Brain microvascular endothelial cell (primary cell): ENCODE results near the gene LMBR1.
"Not testable (repeated sequence)": the region's sequence is repeated elsewhere in the genome, so short reads cannot be mapped to it uniquely, and the experiment has no call there.

Source experiments
- DNase-seq: peaks from one replicate; pipeline ENCODE4 v3.0.0-alpha.2; 2020
- H3K27ac ChIP-seq: fragments of 250-450 bp; sonication (Bioruptor Pico); 2 replicates; pipeline ENCODE4 v1.5.1; 2020; ENCODE audit warnings: mild to moderate bottlenecking, moderate library complexity
- H3K27me3 ChIP-seq: fragments of 250-450 bp; sonication (Bioruptor Pico); replicated peaks from 2 replicates; pipeline ENCODE4 v1.5.1; 2020; ENCODE audit warnings: mild to moderate bottlenecking
- H3K36me3 ChIP-seq: fragments of 250-450 bp; sonication (Bioruptor Pico); replicated peaks from 2 replicates; pipeline ENCODE4 v1.5.1; 2020; ENCODE audit warnings: mild to moderate bottlenecking
- H3K4me3 ChIP-seq: 2 replicates; pipeline ENCODE4 v1.5.1; 2011; ENCODE audit warnings: low read depth, mild to moderate bottlenecking, control low read depth, low read length, moderate library complexity
- CTCF ChIP-seq: IDR thresholded peaks from 2 replicates; pipeline ENCODE4 v1.5.1; 2011; ENCODE audit warnings: low read depth, mild to moderate bottlenecking, moderate library complexity, low read length, control low read depth, inconsistent platforms; ENCODE audit errors: missing control alignments
- in situ Hi-C: cut with HindIII; loops from 2 replicates; pipeline ENCODE4 v1.10.0; 2017; ENCODE audit warnings: low sequenced_read_pairs, low pct_ligation_motif_present

LMBR1 gene

DNA sequence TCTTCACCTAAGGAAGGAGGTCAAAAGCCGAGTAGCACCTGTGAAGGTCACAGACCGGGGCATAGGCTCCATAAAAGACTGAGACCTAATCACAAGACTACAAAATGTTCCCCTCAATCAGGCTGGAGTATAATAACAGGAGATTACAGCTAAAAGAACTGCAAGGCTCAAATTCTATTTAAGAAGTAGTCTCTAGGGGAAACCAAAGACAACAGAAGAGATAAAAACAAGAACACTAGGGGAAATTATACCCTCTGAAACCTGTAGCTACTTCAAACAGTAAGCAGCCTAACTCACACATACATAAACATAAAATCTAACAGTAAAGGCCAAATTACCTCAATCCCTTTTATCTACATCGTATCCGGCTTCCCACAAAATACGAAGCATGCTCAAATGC is 38.3 kb downstream of the LMBR1 start:
- H3K4me3 ChIP-seq: no peak overlapping the region
- H3K27ac ChIP-seq: no peak overlapping the region
- DNase-seq: no peak
- H3K36me3 ChIP-seq: no peaks in the 10 kb centered on the region
- in situ Hi-C loops: no loop called here
- H3K27me3 ChIP-seq: no peaks in the 10 kb centered on the region
- no peak for TF ChIP-seq CTCF

GRCh38 chr7:156848979-156849378 is 44.0 kb downstream of the LMBR1 start:
- no peaks in the 10 kb centered on the region for H3K27me3 ChIP-seq
- no peak overlapping the region for H3K27ac ChIP-seq
- in situ Hi-C loops: no loop called here
- H3K36me3 ChIP-seq: no peaks in the 10 kb centered on the region
- H3K4me3 ChIP-seq: no peak overlapping the region
- no peak for DNase-seq
- TF ChIP-seq CTCF: no peak

- Histone ChIP-seq H3K27ac (no peak overlapping the region), H3K27me3 (no peaks in the 10 kb centered on the region), H3K36me3 (no peaks in the 10 kb centered on the region), H3K4me3 (no peak overlapping the region)
- no peak for DNase-seq
- in situ Hi-C loops: no loop called here
- no peak for TF ChIP-seq CTCF
These were observed 47.4 kb downstream of the LMBR1 start for GRCh38 chr7:156845379-156846101.

- H3K4me3 ChIP-seq, DNase-seq, H3K27ac ChIP-seq, H3K27me3 ChIP-seq, in situ Hi-C loops, H3K36me3 ChIP-seq: not testable (repeated sequence)
These were observed 49.4 kb downstream of the LMBR1 start for GRCh38 chr7:156843582-156843981.

- no peak overlapping the region for H3K27ac ChIP-seq
- DNase-seq: no peak
- no peaks in the 10 kb centered on the region for H3K27me3 ChIP-seq
- H3K4me3 ChIP-seq: no peak overlapping the region
- TF ChIP-seq CTCF: no peak
- in situ Hi-C loops: no loop called here
- no peaks in the 10 kb centered on the region for H3K36me3 ChIP-seq
These were observed 49.8 kb downstream of the LMBR1 start for GRCh38 chr7:156843157-156843556.

DNA sequence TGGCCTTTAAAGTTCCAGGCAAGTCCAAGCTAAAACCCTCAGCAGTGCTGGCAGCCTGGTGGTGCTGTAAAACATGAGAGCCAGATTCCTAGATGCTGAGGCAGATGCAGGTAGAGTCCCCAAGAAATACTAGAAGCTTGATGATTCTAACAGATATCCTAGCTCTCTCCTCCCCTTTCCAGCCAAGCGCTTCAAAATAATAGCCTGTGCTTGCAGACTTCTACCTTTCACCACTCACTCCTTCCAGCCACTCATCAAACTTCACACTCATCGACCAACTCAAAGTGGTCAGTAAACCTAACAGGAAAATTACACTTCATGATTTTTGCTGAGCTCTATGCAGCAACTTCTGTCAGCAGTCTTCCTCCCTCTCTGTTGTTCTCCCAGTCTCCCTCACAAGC is 50.2 kb downstream of the LMBR1 start:
- no peak overlapping the region for H3K27ac ChIP-seq
- in situ Hi-C loops: no loop called here
- DNase-seq: no peak
- no peaks in the 10 kb centered on the region for H3K27me3 ChIP-seq
- no peak overlapping the region for H3K4me3 ChIP-seq
- TF ChIP-seq CTCF: no peak
- H3K36me3 ChIP-seq: no peaks in the 10 kb centered on the region
